ENCODE results near the gene PLAGL2. TPM values are rescaled to one million over a fixed set of nuclear protein-coding genes. Genes with fewer than 3 reads are reported as not detected.

Gene PLAGL2
- total and polyA plus RNA-seq, 9 of the 15 experiments (the other 6 are each of a cell fraction or from before 2014, with no cell fraction given): 3.1 to 24.3 (median 6.4) TPM

DNA sequence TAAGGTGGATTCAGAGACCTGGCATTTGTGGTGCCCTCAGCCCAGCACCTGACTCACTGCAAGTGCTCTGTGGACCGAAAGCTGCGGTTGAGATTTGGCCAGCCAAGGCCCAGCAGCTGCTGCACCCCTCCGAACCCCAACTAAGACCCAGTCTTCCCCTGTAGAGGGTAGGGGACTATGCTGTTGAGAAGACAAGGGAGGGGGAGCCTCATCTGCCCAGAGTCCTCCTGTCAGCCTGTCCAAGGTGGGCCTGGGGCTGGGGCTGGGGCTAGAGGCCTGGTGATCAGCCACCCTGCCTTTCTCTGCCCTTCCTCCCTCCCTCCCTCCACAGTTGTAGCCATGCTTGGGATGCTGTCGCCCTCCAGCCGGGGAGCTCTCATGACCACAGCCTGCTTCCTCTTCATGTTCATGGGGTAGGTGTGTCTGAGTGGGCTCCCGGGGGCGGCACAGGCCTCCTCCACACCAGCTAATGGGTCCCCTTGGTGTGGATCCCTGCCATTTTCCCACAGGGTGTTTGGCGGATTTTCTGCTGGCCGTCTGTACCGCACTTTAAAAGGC, 57.2 kb downstream of the PLAGL2 start:
- no peaks in the 10 kb centered on the region for H3K4me1 ChIP-seq (replicated peaks in 1 of 2; ENCODE audit: control insufficient read depth in 2 of 2, insufficient read depth in 2 of 2, low read length in 2 of 2)
- no peak overlapping the region for H2AFZ ChIP-seq (ENCODE audit: low read depth, low read length)
- intact Hi-C loops (cut with micrococcal nuclease) (loop anchor here (10.0 kb wide), 1 partner anchor 504 kb away; no protein-coding TSS in a partner anchor), in situ Hi-C loops (cut with MboI) (loop anchor here (25.0 kb wide), 1 partner anchor 512 kb away; the partner anchor contains the start of gene C20orf203)
- TF ChIP-seq, protein P1, sequence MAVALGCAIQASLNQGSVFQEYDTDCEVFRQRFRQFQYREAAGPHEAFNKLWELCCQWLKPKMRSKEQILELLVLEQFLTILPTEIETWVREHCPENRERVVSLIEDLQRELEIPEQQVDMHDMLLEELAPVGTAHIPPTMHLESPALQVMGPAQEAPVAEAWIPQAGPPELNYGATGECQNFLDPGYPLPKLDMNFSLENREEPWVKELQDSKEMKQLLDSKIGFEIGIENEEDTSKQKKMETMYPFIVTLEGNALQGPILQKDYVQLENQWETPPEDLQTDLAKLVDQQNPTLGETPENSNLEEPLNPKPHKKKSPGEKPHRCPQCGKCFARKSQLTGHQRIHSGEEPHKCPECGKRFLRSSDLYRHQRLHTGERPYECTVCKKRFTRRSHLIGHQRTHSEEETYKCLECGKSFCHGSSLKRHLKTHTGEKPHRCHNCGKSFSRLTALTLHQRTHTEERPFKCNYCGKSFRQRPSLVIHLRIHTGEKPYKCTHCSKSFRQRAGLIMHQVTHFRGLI (CRISPR knock-in tag; IDR thresholded peaks at IDR 0.05): no peak
- TF ChIP-seq POLR2G (IDR thresholded peaks at IDR 0.05; ENCODE audit: low read depth, low read length): 0 out of 2 replicates have a peak, but pooled peaks have one; percentile 30
- no peak overlapping the region for H3K27ac ChIP-seq (ENCODE audit: extremely low read depth, low read depth, low read length)
- CTCF ChIA-PET (ENCODE audit: low intra/inter-chr PET ratio): no interaction called here
- no peaks in the 10 kb centered on the region; the same call in none of the 2 replicates for H4K20me1 ChIP-seq (replicated peaks; ENCODE audit: control insufficient read depth, insufficient read depth, low read length)
- no peaks in the 10 kb centered on the region for H3K9me3 ChIP-seq (replicated peaks; ENCODE audit: control insufficient read depth, insufficient read depth, low read depth, low read length)
- H3K4me3 ChIP-seq: no peak overlapping the region
- FAIRE-seq (no peak), DNase-seq (ENCODE audit: extremely low read depth in 1 of 4, low spot score in 3 of 4) (no peak), ATAC-seq (no peak)
- no peaks in the 10 kb centered on the region for H3K79me2 ChIP-seq (ENCODE audit: control insufficient read depth, insufficient read depth, low read length)
- POLR2A ChIA-PET: interaction anchor here (0.6 to 1.6 kb wide), 3 partner anchors 14 to 22 kb away, joined by 3 to 5 read pairs (median 3); no protein-coding TSS in a partner anchor
- H3K27me3 ChIP-seq (ENCODE audit: control insufficient read depth in 2 of 2, insufficient read depth in 2 of 2, low read length in 2 of 2): no peaks in the 10 kb centered on the region
- no peak overlapping the region for H3K9ac ChIP-seq (ENCODE audit: insufficient read depth in 1 of 2, low read depth in 2 of 2, low read length in 2 of 2)
- BruUV-seq (replicated peaks): no TSS peak
- H3K4me2 ChIP-seq (ENCODE audit: insufficient read depth, low read length): no peak overlapping the region
- H3K36me3 ChIP-seq (ENCODE audit: control insufficient read depth, insufficient read depth, low read length): peaks cover 78% of the 10 kb centered on the region
- 93% methylated on average over 9 of the region's 10 CpGs for WGBS (ENCODE audit: insufficient coverage, low coverage, missing lambda C conversion rate)
- H3K9me1 ChIP-seq (ENCODE audit: control insufficient read depth, insufficient read depth, low read length): peaks cover 3% of the 10 kb centered on the region
